Measurements from ENCODE around the gene ZNFX1. TPM values are rescaled to one million over a fixed set of nuclear protein-coding genes. Genes with fewer than 3 reads are reported as not detected.
A peak's percentile ranks its signal among the peaks of the same experiment; 100 is the strongest.

The ZNFX1 gene
- polyA plus RNA-seq, 1 donor from 2014 or later, result 5.4 TPM

GRCh38 chr20:49280463-49281058 is 2.7 kb upstream of the ZNFX1 start:
- Histone ChIP-seq H3K27ac (ENCODE audit: low read length) (no peak overlapping the region), H3K4me2 (ENCODE audit: low read length) (peak overlapping the region; percentile 100), H3K27me3 (ENCODE audit: insufficient read depth, low read depth, low read length) (no peaks in the 10 kb centered on the region), H3K9me2 (ENCODE audit: insufficient read depth, low read length) (no peaks in the 10 kb centered on the region), H3K4me3 (ENCODE audit: low read length) (peak overlapping the region; percentile 77), H3F3A (ENCODE audit: insufficient read depth, low read length, poor library complexity, severe bottlenecking) (no peaks in the 10 kb centered on the region), H3K79me2 (replicated peaks; ENCODE audit: insufficient read depth, low read length) (peaks cover 75% of the 10 kb centered on the region), H3K9ac (ENCODE audit: low read length) (peak overlapping the region; percentile 90), H4K20me1 (ENCODE audit: insufficient read depth) (peaks cover 16% of the 10 kb centered on the region), H2AFZ (ENCODE audit: low read depth, low read length) (no peak overlapping the region), H3K36me3 (ENCODE audit: insufficient read depth, low read length) (peaks cover 31% of the 10 kb centered on the region), H3K9me3 (ENCODE audit: low read length) (no peaks in the 10 kb centered on the region)
- no peak for TF ChIP-seq EP300 (conservative IDR thresholded peaks at IDR 0.05; ENCODE audit: poor library complexity, severe bottlenecking)
- TF ChIP-seq MXI1 (conservative IDR thresholded peaks at IDR 0.05; ENCODE audit: poor library complexity, severe bottlenecking), result no peak
- TF ChIP-seq RAD21 (conservative IDR thresholded peaks at IDR 0.05), result no peak

GRCh38 chr20:49279677-49280462 is 2.0 kb upstream of the ZNFX1 start:
- H3K27ac ChIP-seq (ENCODE audit: low read length), result peak overlapping the region; percentile 92
- no peaks in the 10 kb centered on the region for H3K9me3 ChIP-seq (ENCODE audit: low read length)
- no peaks in the 10 kb centered on the region for H3F3A ChIP-seq (ENCODE audit: insufficient read depth, low read length, poor library complexity, severe bottlenecking)
- peak overlapping the region; percentile 100 for H3K4me2 ChIP-seq (ENCODE audit: low read length)
- peaks cover 68% of the 10 kb centered on the region for H3K79me2 ChIP-seq (replicated peaks; ENCODE audit: insufficient read depth, low read length)
- TF ChIP-seq TAF1 (IDR thresholded peaks at IDR 0.05; ENCODE audit: low read depth), result no peak
- no peak for TF ChIP-seq EP300 (conservative IDR thresholded peaks at IDR 0.05; ENCODE audit: poor library complexity, severe bottlenecking)
- no peak for TF ChIP-seq CTCF (IDR thresholded peaks at IDR 0.05; ENCODE audit: poor library complexity, severe bottlenecking)
- TF ChIP-seq SMC3 (conservative IDR thresholded peaks at IDR 0.05; ENCODE audit: poor library complexity), result no peak
- TF ChIP-seq MXI1 (conservative IDR thresholded peaks at IDR 0.05; ENCODE audit: poor library complexity, severe bottlenecking), result no peak
- TF ChIP-seq EZH2 (IDR thresholded peaks at IDR 0.05; ENCODE audit: borderline replicate concordance, insufficient read depth, low read length, poor library complexity, severe bottlenecking), result no peak
- no peak for TF ChIP-seq RAD21 (conservative IDR thresholded peaks at IDR 0.05)
- no peak for TF ChIP-seq POLR2AphosphoS5 (IDR thresholded peaks at IDR 0.05)
- TF ChIP-seq REST (IDR thresholded peaks at IDR 0.05; ENCODE audit: borderline replicate concordance), result no peak
- H2AFZ ChIP-seq (ENCODE audit: low read depth, low read length), result no peak overlapping the region
- peaks cover 26% of the 10 kb centered on the region for H3K36me3 ChIP-seq (ENCODE audit: insufficient read depth, low read length)
- H3K9me2 ChIP-seq (ENCODE audit: insufficient read depth, low read length), result no peaks in the 10 kb centered on the region
- no peaks in the 10 kb centered on the region for H3K27me3 ChIP-seq (ENCODE audit: insufficient read depth, low read depth, low read length)
- peak overlapping the region; percentile 77 for H3K4me3 ChIP-seq (ENCODE audit: low read length)
- H3K9ac ChIP-seq (ENCODE audit: low read length), result peak overlapping the region; percentile 90
- peaks cover 10% of the 10 kb centered on the region for H4K20me1 ChIP-seq (ENCODE audit: insufficient read depth)

Data from neural cell (in vitro differentiated cells).